ENCODE data around the gene S100A3. TPM values are rescaled to one million over a fixed set of nuclear protein-coding genes. Genes with fewer than 3 reads are reported as not detected.

Gene S100A3
- total RNA-seq, 4 donors from 2014 or later, result 1.7 to 3.2 (median 2.7) TPM; not detected in 1

DNA sequence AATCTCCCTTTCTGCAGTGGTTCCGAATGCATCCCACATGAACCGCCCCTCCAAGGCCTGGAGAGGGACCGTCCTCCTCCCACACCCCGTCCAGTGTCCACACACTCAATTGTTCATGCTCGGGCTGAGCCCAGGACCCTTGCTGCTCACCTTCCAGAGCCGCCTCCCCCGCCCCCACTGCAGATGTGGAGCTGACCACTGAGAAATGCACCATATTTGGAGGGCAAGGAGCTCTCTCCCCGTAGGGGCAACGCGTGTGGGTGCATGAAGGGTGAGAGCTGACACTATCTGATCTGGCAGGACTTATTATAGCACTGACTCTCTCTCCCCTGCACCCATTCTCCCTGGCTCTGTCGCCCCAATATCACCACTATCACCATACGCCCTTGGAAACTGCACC, 4.0 kb upstream of the S100A3 start:
- ATAC-seq (ENCODE audit: low FRiP score) (no peak), DNase-seq (ENCODE audit: low spot score) (no peak)
- no peak for TF ChIP-seq CTCF (IDR thresholded peaks at IDR 0.05)

- no peak for ATAC-seq (ENCODE audit: low FRiP score)
- TF ChIP-seq CTCF (IDR thresholded peaks at IDR 0.05), result no peak
- no peak for DNase-seq (ENCODE audit: low spot score)
Measured at GRCh38 chr1:153552335-153552734, 3.3 kb upstream of the S100A3 start.

GRCh38 chr1:153550827-153551500, 1.9 kb upstream of the S100A3 start:
- DNase-seq (ENCODE audit: low spot score) (no peak), ATAC-seq (ENCODE audit: low FRiP score) (no peak)
- no peak for TF ChIP-seq CTCF (IDR thresholded peaks at IDR 0.05)

DNA sequence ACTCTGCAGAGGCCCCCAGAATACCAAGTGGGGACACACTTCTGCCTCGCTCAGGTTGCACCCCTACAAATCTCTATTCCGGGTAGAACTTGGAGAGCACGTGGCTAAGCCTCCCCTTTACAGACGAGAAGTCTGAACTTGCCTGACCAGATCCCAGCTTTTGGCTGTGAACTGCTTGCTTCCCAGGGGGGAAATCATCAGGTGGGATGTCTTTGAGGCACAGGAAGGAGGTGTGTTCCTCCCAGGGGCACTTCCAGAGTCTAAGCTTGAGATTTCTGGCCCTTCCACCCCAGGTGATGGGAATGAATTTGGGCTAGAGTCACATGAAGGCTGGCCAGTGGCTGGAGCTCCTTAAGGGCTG, 1.3 kb upstream of the S100A3 start:
- no peak for ATAC-seq (ENCODE audit: low FRiP score)

DNA sequence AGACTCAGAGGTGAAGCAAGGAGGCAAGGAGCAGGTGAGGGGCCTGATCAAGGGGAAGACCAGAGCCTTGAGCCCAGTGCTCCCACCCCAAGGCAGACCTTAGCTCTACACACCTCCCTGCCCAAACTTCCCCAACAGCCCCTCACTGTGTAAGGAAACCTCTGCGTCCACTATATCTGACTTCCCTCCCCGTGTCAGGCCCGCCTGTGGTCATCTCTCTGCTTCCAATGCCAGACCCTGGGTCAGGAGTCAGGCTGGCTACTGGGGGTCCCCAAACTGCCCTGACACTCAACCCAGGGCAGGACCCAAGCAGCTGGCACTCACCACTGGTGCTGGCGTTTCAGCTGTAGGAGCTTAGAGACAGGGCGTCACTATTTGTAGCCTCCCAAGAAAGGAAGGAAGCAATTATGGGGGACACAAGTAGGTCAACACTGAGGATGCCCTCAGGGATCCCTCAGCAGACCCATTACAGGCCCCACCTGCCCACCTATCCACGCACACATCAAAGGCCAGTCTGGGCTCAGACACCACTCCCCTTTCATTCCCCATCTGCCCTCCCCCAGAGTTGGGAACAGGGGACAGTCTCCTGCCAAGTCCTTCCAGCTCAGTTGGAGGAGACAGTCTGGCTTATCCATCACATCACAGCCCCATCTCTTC, 811 bp upstream of the S100A3 start:
- ATAC-seq (ENCODE audit: low FRiP score) (no peak), DNase-seq (ENCODE audit: low spot score) (no peak)
- no peak for TF ChIP-seq CTCF (IDR thresholded peaks at IDR 0.05)

More for the DNA sequence above, 1.3 kb upstream of the S100A3 start:
- TF ChIP-seq CTCF (IDR thresholded peaks at IDR 0.05), result no peak
- DNase-seq (ENCODE audit: low spot score), result no peak

DNA sequence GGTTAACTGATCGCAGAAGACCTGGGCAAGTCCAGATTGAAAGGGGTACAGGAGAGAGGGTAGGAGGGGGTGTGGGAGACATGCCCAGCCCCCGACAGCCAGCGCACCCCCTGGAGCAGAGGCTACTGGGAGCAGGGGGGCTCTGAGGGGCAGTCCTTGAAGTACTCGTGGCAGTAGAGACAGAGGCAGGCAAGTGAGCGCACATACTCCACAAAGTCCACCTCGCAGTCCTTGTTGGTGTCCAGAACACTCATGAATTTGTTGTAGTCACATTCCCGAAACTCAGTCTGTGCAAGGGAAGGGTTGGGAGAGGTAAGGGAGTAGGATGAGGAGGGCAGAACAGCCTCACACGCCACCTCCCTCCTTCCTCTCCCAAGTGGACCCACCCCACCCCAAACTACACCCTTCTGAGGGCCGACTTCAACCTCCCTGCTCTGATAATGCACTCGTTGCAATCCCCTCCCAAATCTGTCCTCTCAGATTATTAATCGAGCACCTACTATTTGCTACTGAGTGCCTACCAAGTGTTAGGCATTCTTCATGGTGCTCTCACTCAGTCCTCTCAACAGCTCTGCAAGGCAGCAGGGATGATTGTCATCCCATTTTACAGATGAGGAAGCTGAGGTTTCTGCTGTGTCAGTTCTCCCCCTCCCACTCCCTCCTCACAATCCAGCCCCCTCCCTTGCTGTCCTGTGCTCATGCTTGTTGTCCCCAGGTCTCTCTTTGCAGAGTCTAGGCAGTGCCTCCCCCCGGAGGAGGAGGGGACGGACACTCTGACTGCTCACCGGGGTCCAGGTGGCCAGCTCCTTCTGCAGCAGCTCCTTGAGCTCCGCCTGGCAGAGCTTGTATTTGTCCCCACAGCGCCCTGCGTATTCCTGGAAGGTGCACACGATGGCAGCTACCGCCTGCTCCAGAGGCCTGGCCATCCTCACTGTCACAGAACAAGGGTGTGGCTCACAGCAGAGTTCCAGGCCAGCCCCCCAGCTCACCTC, 1.2 kb downstream of the S100A3 start:
- DNase-seq (ENCODE audit: low spot score) (no peak), ATAC-seq (ENCODE audit: low FRiP score) (no peak)
- TF ChIP-seq CTCF (IDR thresholded peaks at IDR 0.05), result no peak

All from omental fat pad (tissue), 4 donors.